SK-N-SH (cell line): ENCODE data around the gene TACR2.

ENCODE experiments used
- GABPA ChIP-seq: IDR thresholded peaks from 2 replicates; pipeline ENCODE4 v1.4.0; 2012; ENCODE audit warnings: low read depth, mild to moderate bottlenecking
- GATA2 ChIP-seq: sonication (generic); formaldehyde crosslinking; IDR thresholded peaks from 2 replicates; pipeline ENCODE4 v1.5.0; 2020; ENCODE audit warnings: mild to moderate bottlenecking, missing genetic modification reagents
- MXI1 ChIP-seq: IDR thresholded peaks from 2 replicates; pipeline ENCODE4 v1.6.1; 2012; ENCODE audit warnings: mild to moderate bottlenecking, low read depth, low read length, improper control_type of control experiment
- RAD21 ChIP-seq: IDR thresholded peaks from 2 replicates; pipeline ENCODE4 v1.6.1; 2012; ENCODE audit warnings: mild to moderate bottlenecking, low read length
- RFX5 ChIP-seq: IDR thresholded peaks from 2 replicates; pipeline ENCODE4 v1.6.1; 2012; ENCODE audit warnings: mild to moderate bottlenecking, improper control_type of control experiment, low read length
- TCF12 ChIP-seq: IDR thresholded peaks from 2 replicates; pipeline ENCODE4 v1.4.0; 2012
- USF2 ChIP-seq: fragments of 150-350 bp; IDR thresholded peaks from 2 replicates; pipeline ENCODE4 v1.6.1; 2017; ENCODE audit warnings: antibody characterized with exemption, low read length, low read depth, borderline replicate concordance
- TF ChIP-seq, protein P1 (sequence below): fragments of 200-600 bp; sonication (generic); IDR thresholded peaks from 2 replicates; pipeline ENCODE4 v1.6.1; 2017; ENCODE audit warnings: antibody characterized with exemption, mild to moderate bottlenecking, moderate library complexity
- TF ChIP-seq, protein P2 (sequence below): IDR thresholded peaks from 2 replicates; pipeline ENCODE4 v1.4.0; 2012; ENCODE audit warnings: low read depth, borderline replicate concordance

DNA sequence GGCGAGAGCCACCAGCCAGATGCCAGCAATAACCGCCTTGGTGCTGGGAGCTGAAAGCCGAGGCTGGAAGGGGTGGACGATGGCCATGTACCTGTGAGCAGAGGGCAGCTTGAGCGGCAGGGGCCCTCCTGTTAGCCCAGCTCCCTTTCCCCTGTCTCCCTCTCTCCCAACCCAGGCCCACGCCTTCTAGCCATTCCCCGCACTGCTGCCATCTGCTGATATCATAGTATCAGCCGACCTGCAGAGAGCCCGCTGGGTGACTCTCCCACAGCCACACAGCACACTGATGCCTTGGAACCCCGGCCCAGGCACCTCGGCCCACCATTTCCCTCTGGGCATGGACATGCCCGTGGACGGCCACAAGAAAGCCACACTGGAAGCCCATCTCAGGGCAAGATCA, 1.7 kb downstream of the TACR2 start:
- TF ChIP-seq GATA2 (CRISPR knock-in tag) (no peak), GABPA (no peak), MXI1 (no peak), RFX5 (no peak), USF2 (no peak), RAD21 (no peak), TCF12 (no peak)
- TF ChIP-seq, protein P1, sequence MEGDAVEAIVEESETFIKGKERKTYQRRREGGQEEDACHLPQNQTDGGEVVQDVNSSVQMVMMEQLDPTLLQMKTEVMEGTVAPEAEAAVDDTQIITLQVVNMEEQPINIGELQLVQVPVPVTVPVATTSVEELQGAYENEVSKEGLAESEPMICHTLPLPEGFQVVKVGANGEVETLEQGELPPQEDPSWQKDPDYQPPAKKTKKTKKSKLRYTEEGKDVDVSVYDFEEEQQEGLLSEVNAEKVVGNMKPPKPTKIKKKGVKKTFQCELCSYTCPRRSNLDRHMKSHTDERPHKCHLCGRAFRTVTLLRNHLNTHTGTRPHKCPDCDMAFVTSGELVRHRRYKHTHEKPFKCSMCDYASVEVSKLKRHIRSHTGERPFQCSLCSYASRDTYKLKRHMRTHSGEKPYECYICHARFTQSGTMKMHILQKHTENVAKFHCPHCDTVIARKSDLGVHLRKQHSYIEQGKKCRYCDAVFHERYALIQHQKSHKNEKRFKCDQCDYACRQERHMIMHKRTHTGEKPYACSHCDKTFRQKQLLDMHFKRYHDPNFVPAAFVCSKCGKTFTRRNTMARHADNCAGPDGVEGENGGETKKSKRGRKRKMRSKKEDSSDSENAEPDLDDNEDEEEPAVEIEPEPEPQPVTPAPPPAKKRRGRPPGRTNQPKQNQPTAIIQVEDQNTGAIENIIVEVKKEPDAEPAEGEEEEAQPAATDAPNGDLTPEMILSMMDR = no peak
- TF ChIP-seq, protein P2, sequence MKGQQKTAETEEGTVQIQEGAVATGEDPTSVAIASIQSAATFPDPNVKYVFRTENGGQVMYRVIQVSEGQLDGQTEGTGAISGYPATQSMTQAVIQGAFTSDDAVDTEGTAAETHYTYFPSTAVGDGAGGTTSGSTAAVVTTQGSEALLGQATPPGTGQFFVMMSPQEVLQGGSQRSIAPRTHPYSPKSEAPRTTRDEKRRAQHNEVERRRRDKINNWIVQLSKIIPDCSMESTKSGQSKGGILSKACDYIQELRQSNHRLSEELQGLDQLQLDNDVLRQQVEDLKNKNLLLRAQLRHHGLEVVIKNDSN = no peak
